ENCODE data around the gene C18orf63. TPM values are rescaled to one million over a fixed set of nuclear protein-coding genes. Genes with fewer than 3 reads are reported as not detected.
"Not testable (repeated sequence)": the region's sequence is repeated elsewhere in the genome, so short reads cannot be mapped to it uniquely, and the experiment has no call there.

The C18orf63 gene
- total RNA-seq, 3 donors from 2014 or later, result 0.16 TPM; not detected in 2

DNA sequence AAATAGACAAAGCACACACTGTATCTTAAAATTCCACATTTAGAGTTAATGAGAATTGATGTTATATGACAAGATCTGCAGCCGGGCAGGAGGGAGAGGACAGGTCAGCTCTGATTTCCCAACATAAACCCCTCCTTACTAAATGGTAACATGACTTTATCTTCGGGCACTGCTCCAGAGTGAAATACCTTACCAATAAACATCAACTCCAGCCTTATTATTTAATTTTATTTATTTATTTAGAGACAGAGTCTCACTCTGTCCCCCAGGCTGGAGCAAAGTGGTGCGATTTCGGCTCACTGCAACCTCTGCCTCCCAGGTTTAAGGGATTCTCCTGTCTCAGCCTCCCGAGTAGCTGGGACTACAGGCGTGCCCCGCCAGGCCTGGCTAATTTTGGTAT lies 25.6 kb upstream of the C18orf63 start:
- no peaks in the 10 kb centered on the region for H3K27me3 ChIP-seq
- intact Hi-C loops (cut with DNase I; ENCODE audit: low total_unique reads), result no loop called here
- H3K4me3 ChIP-seq, result peak overlapping the region; percentile 78 to 96 (median 85)
- H3K9me3 ChIP-seq, result no peaks in the 10 kb centered on the region
- no peak for DNase-seq (ENCODE audit: low spot score in 2 of 2)
- H3K36me3 ChIP-seq, result no peaks in the 10 kb centered on the region
- H3K27ac ChIP-seq, result peak overlapping the region; percentile 65 to 86
- H3K4me1 ChIP-seq, result peaks cover 3 to 6% of the 10 kb centered on the region in 2 donors
- TF ChIP-seq, protein P1, sequence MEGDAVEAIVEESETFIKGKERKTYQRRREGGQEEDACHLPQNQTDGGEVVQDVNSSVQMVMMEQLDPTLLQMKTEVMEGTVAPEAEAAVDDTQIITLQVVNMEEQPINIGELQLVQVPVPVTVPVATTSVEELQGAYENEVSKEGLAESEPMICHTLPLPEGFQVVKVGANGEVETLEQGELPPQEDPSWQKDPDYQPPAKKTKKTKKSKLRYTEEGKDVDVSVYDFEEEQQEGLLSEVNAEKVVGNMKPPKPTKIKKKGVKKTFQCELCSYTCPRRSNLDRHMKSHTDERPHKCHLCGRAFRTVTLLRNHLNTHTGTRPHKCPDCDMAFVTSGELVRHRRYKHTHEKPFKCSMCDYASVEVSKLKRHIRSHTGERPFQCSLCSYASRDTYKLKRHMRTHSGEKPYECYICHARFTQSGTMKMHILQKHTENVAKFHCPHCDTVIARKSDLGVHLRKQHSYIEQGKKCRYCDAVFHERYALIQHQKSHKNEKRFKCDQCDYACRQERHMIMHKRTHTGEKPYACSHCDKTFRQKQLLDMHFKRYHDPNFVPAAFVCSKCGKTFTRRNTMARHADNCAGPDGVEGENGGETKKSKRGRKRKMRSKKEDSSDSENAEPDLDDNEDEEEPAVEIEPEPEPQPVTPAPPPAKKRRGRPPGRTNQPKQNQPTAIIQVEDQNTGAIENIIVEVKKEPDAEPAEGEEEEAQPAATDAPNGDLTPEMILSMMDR (IDR thresholded peaks at IDR 0.05), result no peak
- peak in 1 of 3 donors; percentile 32 for TF ChIP-seq POLR2AphosphoS5 (IDR thresholded peaks at IDR 0.05)
- TF ChIP-seq POLR2A (IDR thresholded peaks at IDR 0.05), result no peak

- Histone ChIP-seq H3K4me3 (peak overlapping the region; percentile 78 to 96 (median 85)), H3K36me3 (no peaks in the 10 kb centered on the region), H3K27me3 (no peaks in the 10 kb centered on the region), H3K4me1 (peaks cover 3 to 5% of the 10 kb centered on the region in 2 donors), H3K9me3 (no peaks in the 10 kb centered on the region), H3K27ac (peak overlapping the region; percentile 65 to 86)
- peak in 1 of 2 donors; percentile 73 for DNase-seq (ENCODE audit: low spot score in 2 of 2)
- intact Hi-C loops (cut with DNase I; ENCODE audit: low total_unique reads), result no loop called here
- TF ChIP-seq, protein P1 (IDR thresholded peaks at IDR 0.05), result peak; percentile 19 to 40 (median 21)
- no peak for TF ChIP-seq POLR2A (IDR thresholded peaks at IDR 0.05)
Observed at GRCh38 chr18:74290794-74291471, 24.7 kb upstream of the C18orf63 start.

GRCh38 chr18:74291472-74291770 lies 24.2 kb upstream of the C18orf63 start:
- peak overlapping the region; percentile 78 to 96 (median 85) for H3K4me3 ChIP-seq
- TF ChIP-seq POLR2A (IDR thresholded peaks at IDR 0.05) (no peak), POLR2AphosphoS5 (IDR thresholded peaks at IDR 0.05) (no peak)
- TF ChIP-seq, protein P1 (IDR thresholded peaks at IDR 0.05), result no peak
- intact Hi-C loops (cut with DNase I; ENCODE audit: low total_unique reads), result no loop called here
- peaks cover 3 to 5% of the 10 kb centered on the region in 2 donors for H3K4me1 ChIP-seq
- peak overlapping the region; percentile 65 to 86 for H3K27ac ChIP-seq
- no peaks in the 10 kb centered on the region for H3K27me3 ChIP-seq
- no peaks in the 10 kb centered on the region for H3K9me3 ChIP-seq
- H3K36me3 ChIP-seq, result no peaks in the 10 kb centered on the region
- no peak for DNase-seq (ENCODE audit: low spot score in 2 of 2)

GRCh38 chr18:74291771-74292540 lies 23.7 kb upstream of the C18orf63 start, which contains the start of gene CYB5A:
TSS of gene CYB5A (minus strand) at chr18:74291963. CDS start at chr18:74291875, 88 bp downstream.
- peak within 1 kb of the TSS; percentile 65 to 86 for H3K27ac ChIP-seq
- intact Hi-C loops (cut with DNase I; ENCODE audit: low total_unique reads), result no loop called here
- no peak for TF ChIP-seq POLR2A (IDR thresholded peaks at IDR 0.05)
- TF ChIP-seq POLR2AphosphoS5 (IDR thresholded peaks at IDR 0.05), result peak; percentile 40 to 76 (median 49)
- TF ChIP-seq, protein P1 (IDR thresholded peaks at IDR 0.05), result peak in 2 of 3 donors; percentile 16

GRCh38 chr18:74292541-74292858 lies 23.1 kb upstream of the C18orf63 start:
- H3K27ac ChIP-seq, result peak overlapping the region; percentile 65 to 86
- peak overlapping the region; percentile 78 to 96 (median 85) for H3K4me3 ChIP-seq
- intact Hi-C loops (cut with DNase I; ENCODE audit: low total_unique reads), result no loop called here
- TF ChIP-seq, protein P1 (IDR thresholded peaks at IDR 0.05), result no peak
- TF ChIP-seq POLR2A (IDR thresholded peaks at IDR 0.05), result no peak
- TF ChIP-seq POLR2AphosphoS5 (IDR thresholded peaks at IDR 0.05), result no peak
- no peaks in the 10 kb centered on the region for H3K9me3 ChIP-seq
- H3K36me3 ChIP-seq, result no peaks in the 10 kb centered on the region
- H3K27me3 ChIP-seq, result no peaks in the 10 kb centered on the region
- peaks cover 3 to 5% of the 10 kb centered on the region in 2 donors for H3K4me1 ChIP-seq
- no peak for DNase-seq (ENCODE audit: low spot score in 2 of 2)

More at GRCh38 chr18:74291771-74292540, 23.7 kb upstream of the C18orf63 start, which contains the start of gene CYB5A:
- peak; percentile 95 to 98 for DNase-seq (ENCODE audit: low spot score in 2 of 2)
- Histone ChIP-seq H3K4me3 (peak within 1 kb of the TSS; percentile 78 to 96 (median 85)), H3K9me3 (no peaks in the 10 kb centered on the region), H3K27me3 (no peaks in the 10 kb centered on the region), H3K4me1 (peaks cover 3 to 5% of the 10 kb centered on the region in 2 donors), H3K36me3 (no peaks in the 10 kb centered on the region)

GRCh38 chr18:74292982-74293381 lies 22.7 kb upstream of the C18orf63 start:
- H3K36me3 ChIP-seq; DNase-seq (ENCODE audit: low spot score in 2 of 2); H3K4me1 ChIP-seq; H3K9me3 ChIP-seq; H3K27me3 ChIP-seq; H3K4me3 ChIP-seq; intact Hi-C loops (cut with DNase I; ENCODE audit: low total_unique reads): not testable (repeated sequence)
- peak overlapping the region in 1 of 2 donors; percentile 65 for H3K27ac ChIP-seq
